ENCODE results near the gene ACOT7.
"Not testable (repeated sequence)": the region's sequence is repeated elsewhere in the genome, so short reads cannot be mapped to it uniquely, and the experiment has no call there.

The ACOT7 gene

DNA sequence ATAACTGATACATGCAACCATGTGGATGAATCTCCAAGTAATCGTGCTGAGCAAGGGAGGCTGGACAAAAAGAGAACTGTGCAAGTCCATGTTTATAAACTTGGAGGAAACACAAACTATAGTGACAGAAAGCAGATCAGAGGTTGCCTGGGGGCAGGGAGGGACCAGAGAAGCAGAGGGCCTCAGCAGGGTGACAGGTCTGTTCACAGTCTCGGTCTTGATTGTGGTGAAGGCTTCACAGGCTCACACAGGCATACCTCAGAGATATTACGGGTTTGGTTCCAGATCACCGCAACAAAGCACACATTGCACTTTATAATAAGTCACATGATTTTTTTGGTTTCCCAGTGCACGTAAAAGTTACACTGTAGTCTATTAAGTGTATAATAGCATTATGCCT is 28.5 kb downstream of the ACOT7 start:
- DNase-seq (ENCODE audit: low spot score) = no peak
- in situ Hi-C loops (cut with MboI; ENCODE audit: low sequenced_read_pairs, unreplicated experiment) = no loop called here
- no peak for TF ChIP-seq CTCF (IDR thresholded peaks at IDR 0.05; ENCODE audit: borderline replicate concordance, control extremely low read depth, extremely low read depth, insufficient read depth, missing control alignments)

GRCh38 chr1:6363085-6363884 is 30.3 kb downstream of the ACOT7 start:
- peak; percentile 35 for TF ChIP-seq CTCF (IDR thresholded peaks at IDR 0.05; ENCODE audit: borderline replicate concordance, control extremely low read depth, extremely low read depth, insufficient read depth, missing control alignments)
- DNase-seq (ENCODE audit: low spot score); in situ Hi-C loops (cut with MboI; ENCODE audit: low sequenced_read_pairs, unreplicated experiment): not testable (repeated sequence)

DNA sequence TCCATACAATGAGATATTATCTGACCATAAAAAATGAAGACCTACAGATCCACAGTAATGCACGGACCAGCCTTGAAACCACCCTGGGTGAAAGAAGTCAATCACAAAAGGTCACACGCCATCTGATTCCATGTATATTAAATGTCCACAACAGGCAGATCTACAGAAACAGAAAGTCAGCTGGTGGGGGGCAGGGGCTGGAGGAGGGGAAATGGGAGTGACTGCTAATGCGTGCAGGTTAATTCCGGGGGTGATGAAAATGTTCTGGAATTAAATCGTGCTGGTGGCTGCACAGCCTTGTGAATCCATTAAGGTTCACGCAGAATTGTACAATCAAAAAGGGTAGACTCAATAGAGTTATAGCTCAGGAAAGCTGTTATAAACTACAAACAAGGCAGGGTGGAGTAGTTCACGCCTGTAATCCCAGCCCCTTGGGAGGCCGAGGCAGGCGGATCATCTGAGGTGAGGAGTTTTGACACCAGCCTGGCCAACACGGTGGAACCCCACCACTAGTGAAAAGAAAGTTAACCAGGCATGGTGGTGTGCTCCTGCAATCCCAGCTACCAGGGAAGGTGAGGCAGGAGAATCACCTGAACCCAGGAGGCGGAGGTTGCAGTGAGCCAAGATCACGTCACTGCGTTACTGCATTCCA is 32.3 kb downstream of the ACOT7 start:
- no peak for TF ChIP-seq CTCF (IDR thresholded peaks at IDR 0.05; ENCODE audit: borderline replicate concordance, control extremely low read depth, extremely low read depth, insufficient read depth, missing control alignments)
- in situ Hi-C loops (cut with MboI; ENCODE audit: low sequenced_read_pairs, unreplicated experiment) = no loop called here

DNA sequence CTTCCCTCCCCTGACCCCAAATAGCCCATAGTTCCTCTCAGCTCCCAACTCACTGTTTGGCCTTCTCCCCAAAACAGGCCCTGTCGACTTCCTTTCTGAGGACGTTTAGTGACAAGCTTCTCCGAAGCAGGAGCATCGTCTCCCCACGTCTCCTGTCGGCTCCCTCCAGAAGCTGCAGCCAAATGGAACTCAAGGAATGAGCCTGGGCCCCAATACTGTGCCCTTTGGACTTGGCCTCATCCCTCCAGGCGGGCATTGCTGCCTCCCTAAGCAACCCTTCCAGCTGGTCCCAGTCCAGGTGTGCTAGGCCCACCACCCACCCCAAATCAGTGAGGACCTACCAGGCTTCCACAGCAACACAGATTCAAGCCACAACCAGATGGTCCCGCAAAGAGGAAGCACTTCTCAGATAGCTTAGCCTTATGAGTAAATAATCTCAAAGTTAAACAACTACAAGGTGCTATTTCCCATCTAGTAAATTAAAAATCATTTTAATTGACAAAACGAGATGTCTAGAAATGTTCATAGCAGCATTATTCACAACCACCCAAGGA is 33.0 kb downstream of the ACOT7 start:
- in situ Hi-C loops (cut with MboI; ENCODE audit: low sequenced_read_pairs, unreplicated experiment) = no loop called here
- DNase-seq (ENCODE audit: low spot score) = no peak
- TF ChIP-seq CTCF (IDR thresholded peaks at IDR 0.05; ENCODE audit: borderline replicate concordance, control extremely low read depth, extremely low read depth, insufficient read depth, missing control alignments) = no peak

More for the DNA sequence above, 32.3 kb downstream of the ACOT7 start:
- no peak for DNase-seq (ENCODE audit: low spot score)

- in situ Hi-C loops (cut with MboI; ENCODE audit: low sequenced_read_pairs, unreplicated experiment) = no loop called here
- no peak for TF ChIP-seq CTCF (IDR thresholded peaks at IDR 0.05; ENCODE audit: borderline replicate concordance, control extremely low read depth, extremely low read depth, insufficient read depth, missing control alignments)
- DNase-seq (ENCODE audit: low spot score) = no peak
These were observed 33.5 kb downstream of the ACOT7 start for GRCh38 chr1:6360117-6360496.

DNA sequence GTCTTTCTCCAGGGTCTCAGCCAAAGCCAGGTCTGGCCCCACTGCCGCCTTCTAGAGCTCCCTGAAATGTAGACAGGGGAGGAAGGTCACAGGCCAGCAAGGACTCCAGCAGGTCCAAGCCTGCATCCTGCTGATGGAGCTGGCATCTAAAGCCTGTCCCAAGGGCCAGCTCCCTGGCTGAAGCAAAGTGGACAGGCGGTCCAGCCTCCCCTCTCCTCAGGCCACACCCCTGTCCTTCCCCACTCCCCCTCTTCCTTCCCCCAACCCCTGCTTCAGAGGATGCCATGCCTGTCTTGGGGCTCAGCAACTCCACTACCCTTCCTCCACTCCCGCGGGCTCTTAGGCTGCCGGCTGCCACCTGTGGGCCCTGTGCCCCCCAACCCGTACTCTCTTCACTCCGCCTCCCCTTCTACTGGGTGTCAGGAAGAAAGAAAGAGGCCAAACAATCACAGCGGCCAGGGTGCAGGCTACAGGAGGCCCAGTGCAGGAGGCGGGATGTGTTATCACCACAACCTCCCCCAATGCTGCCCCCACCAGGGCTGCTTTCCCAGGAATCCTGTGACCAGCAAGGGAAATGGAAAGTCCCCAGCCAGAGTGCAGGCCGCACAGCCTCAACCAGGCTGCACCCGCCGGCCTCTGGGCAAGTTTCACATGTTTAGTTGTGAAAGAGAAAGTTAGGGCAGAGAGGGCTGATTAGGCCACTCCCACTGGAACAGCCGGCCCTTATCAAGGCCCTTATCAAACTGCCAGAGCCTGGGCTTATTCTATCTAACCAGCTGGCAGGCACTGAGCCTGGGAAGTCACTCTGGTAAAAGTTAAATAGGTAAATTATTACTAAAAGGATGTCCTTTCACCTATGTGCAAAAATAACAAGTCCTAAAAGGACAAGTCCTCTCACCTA is 34.1 kb downstream of the ACOT7 start:
- no peak for TF ChIP-seq CTCF (IDR thresholded peaks at IDR 0.05; ENCODE audit: borderline replicate concordance, control extremely low read depth, extremely low read depth, insufficient read depth, missing control alignments)
- in situ Hi-C loops (cut with MboI; ENCODE audit: low sequenced_read_pairs, unreplicated experiment) = no loop called here
- peak; percentile 82 for DNase-seq (ENCODE audit: low spot score)

Measured in GM13976 (cell line).